Spleen (tissue), 11 donors: ENCODE results near the gene ZNF75A. TPM values are rescaled to one million over a fixed set of nuclear protein-coding genes. Genes with fewer than 3 reads are reported as not detected.

Experiments used
- DNase-seq: peaks from one replicate; pipeline ENCODE4 v3.0.0-alpha.2; 2020
- H3K27ac ChIP-seq, 8 donors: fragments of 200-600 bp; sonication (generic) in 7 of 8; 1 replicate in 4 of 8; 2 replicates in 4 of 8; pipeline versions ENCODE4 v1.5.0 to v1.8.0; 2016 to 2021; ENCODE audit warnings: inconsistent platforms in 4 of 8, mild to moderate bottlenecking in 4 of 8, moderate library complexity in 1 of 8
- H3K27me3 ChIP-seq, 7 donors: fragments of 200-600 bp; sonication (generic) in 6 of 7; replicated peaks in 1 of 7; 1 replicate in 4 of 7; 2 replicates in 3 of 7; pipeline versions ENCODE4 v1.5.0 to v1.8.0; 2016 to 2021; ENCODE audit warnings: inconsistent platforms in 3 of 7, mild to moderate bottlenecking in 1 of 7
- H3K36me3 ChIP-seq, 6 donors: fragments of 200-600 bp; sonication (generic) in 5 of 6; 1 replicate in 4 of 6; 2 replicates in 2 of 6; pipeline versions ENCODE4 v1.5.0 to v1.8.0; 2016 to 2021; ENCODE audit warnings: inconsistent platforms in 2 of 6
- H3K4me1 ChIP-seq, 6 donors: fragments of 200-600 bp; sonication (generic) in 5 of 6; 1 replicate in 3 of 6; 2 replicates in 3 of 6; pipeline versions ENCODE4 v1.5.0 to v1.8.0; 2016 to 2021; ENCODE audit warnings: inconsistent platforms in 3 of 6
- H3K4me3 ChIP-seq, 8 donors: fragments of 200-600 bp; sonication (generic) in 7 of 8; 1 replicate in 4 of 8; 2 replicates in 4 of 8; pipeline versions ENCODE4 v1.5.0 to v1.8.0; 2016 to 2021; ENCODE audit warnings: inconsistent platforms in 4 of 8, mild to moderate bottlenecking in 4 of 8, moderate library complexity in 2 of 8
- H3K9me3 ChIP-seq, 8 donors: fragments of 200-600 bp; sonication (generic) in 7 of 8; 1 replicate in 4 of 8; 2 replicates in 4 of 8; pipeline versions ENCODE4 v1.5.0 to v1.8.0; 2016 to 2021; ENCODE audit warnings: inconsistent platforms in 4 of 8
- CTCF ChIP-seq, 11 experiments: fragments of 200-600 bp in 7 of 11; fragments of 450-650 bp in 4 of 11; sonication (generic) in 4 of 11; IDR thresholded peaks in 8 of 11; conservative IDR thresholded peaks in 3 of 11; 1 replicate in 7 of 11; 2 replicates in 4 of 11; pipeline versions ENCODE4 v1.4.0 to v1.8.0; 2016 to 2021; ENCODE audit warnings: antibody characterized with exemption in 11 of 11, inconsistent platforms in 4 of 11, mild to moderate bottlenecking in 1 of 11
- POLR2A ChIP-seq, 3 donors: fragments of 450-650 bp; IDR thresholded peaks; one replicate each; pipeline ENCODE4 v1.5.1; 2017; ENCODE audit warnings: antibody characterized with exemption in 3 of 3, mild to moderate bottlenecking in 1 of 3
- POLR2AphosphoS5 ChIP-seq, 3 donors: sonication (generic); formaldehyde crosslinking; IDR thresholded peaks; one replicate each; pipeline ENCODE4 v1.5.1; 2017; ENCODE audit warnings: antibody characterized with exemption in 3 of 3
- WGBS, 5 donors: extraction: QIAGEN DNeasy Blood & Tissue Kit in 3 of 5; methylation state at CpG; one replicate each; pipeline versions ENCODE4 v1.1.5 to v1.1.7; 2013 to 2018; 5-methylcytosine and 5-hydroxymethylcytosine counted together
- intact Hi-C: fragments of 100-400 bp; cut with DNase I; formaldehyde crosslinking; loops from one replicate; pipeline ENCODE4 v1.15.0; 2023; ENCODE audit warnings: low total_unique reads
- polyA plus RNA-seq, 3 donors: library from polyadenylated mRNA; stranded (reverse); fragments of 200-250 nt; gene quantifications; one replicate each; pipeline ENCODE4 v1.2.1, GENCODE V29; 2013
- total RNA-seq, 7 donors: library from RNA; depleted of rRNA in 3 of 7; stranded (reverse); fragments of >200 nt in 3 of 7; fragmentation: NEBNext Ultra II Directional in 4 of 7; extraction: Animal tissue kit (Norgen Biotek cat#: 25700) in 4 of 7; gene quantifications; one replicate each; pipeline versions ENCODE4 v1.1.0 to v1.2.1, GENCODE V29; 2016 to 2021
- donor health status: healthy with polysubstance abuse.
- donor health status: DM: no; HTN: no; CAD: no; lungs with moderate emphysema.
- donor health status: DM: no; HTN: no; CAD: no.
- donor health status: Bipolar disorder and iron deficiency.
- donor health status: healthy.
- donor health status: DM: no; HTN: no; CAD: no.
- donor health status: DM: yes; HTN: yes; CAD: no.

The ZNF75A gene
- total and polyA plus RNA-seq, 10 donors, result 17.1 to 48.2 (median 33.7) TPM

DNA sequence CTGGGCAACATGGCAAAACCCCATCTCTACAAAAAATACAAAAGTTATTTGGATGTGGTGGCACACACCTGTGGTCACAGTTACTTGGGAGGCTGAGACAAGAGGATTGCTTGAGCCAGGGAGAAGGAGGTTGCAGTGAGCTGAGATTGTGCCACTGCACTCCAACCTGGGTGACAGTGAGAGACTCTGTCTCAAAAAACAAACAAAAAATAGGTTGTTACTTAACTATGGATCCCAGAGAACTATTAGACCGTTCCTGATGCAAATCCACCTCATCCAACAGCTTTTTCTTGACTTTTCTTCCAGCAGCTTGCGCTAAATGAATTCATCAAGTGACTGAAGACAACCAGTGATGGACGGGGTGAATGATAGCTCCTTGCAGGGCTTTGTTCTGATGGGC, 50.3 kb downstream of the ZNF75A start, which contains the start of gene OR2C1:
Gene OR2C1, plus strand, starts transcription at position 301 of the 400 bp plus-strand sequence. Its CDS starts 52 bp downstream, at position 353.
- Histone ChIP-seq H3K4me3 (no peak within 1 kb of the TSS), H3K27ac (no peak within 1 kb of the TSS), H3K36me3 (no peaks in the 10 kb centered on the region), H3K4me1 (no peaks in the 10 kb centered on the region), H3K9me3 (peaks cover 0 to 35% (median 0%) of the 10 kb centered on the region in 8 donors), H3K27me3 (peaks cover 0 to 6% (median 0%) of the 10 kb centered on the region in 7 donors)
- no peak for DNase-seq
- intact Hi-C loops, result no loop called here
- TF ChIP-seq CTCF (IDR thresholded peaks at IDR 0.05 in 8 of 11, conservative IDR thresholded peaks at IDR 0.05 in 3 of 11), result no peak
- no peak for TF ChIP-seq POLR2A (IDR thresholded peaks at IDR 0.05)
- no peak for TF ChIP-seq POLR2AphosphoS5 (IDR thresholded peaks at IDR 0.05)
- 58 to 80% (median 72%) methylated on average over 3 of the region's 3 CpGs for WGBS, 5 donors

GRCh38 chr16:3356118-3356517, 50.8 kb downstream of the ZNF75A start:
- peaks cover 0 to 11% (median 0%) of the 10 kb centered on the region in 7 donors for H3K27me3 ChIP-seq
- no peak for DNase-seq
- no peak overlapping the region for H3K4me3 ChIP-seq
- no peak for TF ChIP-seq POLR2AphosphoS5 (IDR thresholded peaks at IDR 0.05)
- no peak for TF ChIP-seq POLR2A (IDR thresholded peaks at IDR 0.05)
- no peak for TF ChIP-seq CTCF (IDR thresholded peaks at IDR 0.05 in 8 of 11, conservative IDR thresholded peaks at IDR 0.05 in 3 of 11)
- H3K27ac ChIP-seq, result no peak overlapping the region
- no peaks in the 10 kb centered on the region for H3K36me3 ChIP-seq
- intact Hi-C loops, result no loop called here
- no peaks in the 10 kb centered on the region for H3K4me1 ChIP-seq
- WGBS, 5 donors, result 85 to 92% (median 86%) methylated on average over 4 to 10 of the region's 10 CpGs
- H3K9me3 ChIP-seq, result peaks cover 0 to 41% (median 0%) of the 10 kb centered on the region in 8 donors

- Histone ChIP-seq H3K4me1 (no peaks in the 10 kb centered on the region), H3K27ac (no peak overlapping the region), H3K9me3 (peaks cover 0 to 45% (median 5%) of the 10 kb centered on the region in 8 donors), H3K36me3 (no peaks in the 10 kb centered on the region), H3K4me3 (no peak overlapping the region), H3K27me3 (peaks cover 0 to 29% (median 0%) of the 10 kb centered on the region in 7 donors)
- no peak for TF ChIP-seq CTCF (IDR thresholded peaks at IDR 0.05 in 8 of 11, conservative IDR thresholded peaks at IDR 0.05 in 3 of 11)
- TF ChIP-seq POLR2A (IDR thresholded peaks at IDR 0.05), result no peak
- no peak for TF ChIP-seq POLR2AphosphoS5 (IDR thresholded peaks at IDR 0.05)
- WGBS, 5 donors, result 0 to 43% (median 28%) methylated on average over 1 of the region's 1 CpG
- intact Hi-C loops, result no loop called here
- DNase-seq, result no peak
Observed at GRCh38 chr16:3358871-3359270, 53.6 kb downstream of the ZNF75A start.

DNA sequence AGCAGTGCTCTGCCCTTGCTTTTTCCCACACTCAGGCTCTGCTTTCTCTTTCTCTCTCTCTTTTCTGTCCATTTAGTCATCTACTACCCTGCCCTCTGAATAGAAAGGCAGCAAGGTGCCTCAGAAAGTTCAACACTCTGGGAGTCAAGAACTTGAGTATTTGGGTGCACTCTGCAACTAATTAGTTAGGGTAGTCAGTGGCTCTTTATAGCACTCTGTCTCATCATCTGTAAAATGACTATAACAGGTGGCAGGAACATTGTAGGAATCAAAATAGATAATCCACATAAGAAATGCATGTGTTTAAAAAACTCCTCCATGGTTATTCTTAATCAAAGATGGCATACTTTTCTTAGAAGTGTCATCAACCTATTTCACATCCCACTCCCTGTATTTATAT, 57.6 kb downstream of the ZNF75A start:
- Histone ChIP-seq H3K4me1 (peaks cover 0 to 7% (median 2%) of the 10 kb centered on the region in 6 donors), H3K36me3 (no peaks in the 10 kb centered on the region), H3K27me3 (peaks cover 0 to 29% (median 0%) of the 10 kb centered on the region in 7 donors), H3K9me3 (peaks cover 0 to 26% (median 5%) of the 10 kb centered on the region in 8 donors), H3K4me3 (no peak overlapping the region), H3K27ac (no peak overlapping the region)
- no peak for TF ChIP-seq CTCF (IDR thresholded peaks at IDR 0.05 in 8 of 11, conservative IDR thresholded peaks at IDR 0.05 in 3 of 11)
- no peak for TF ChIP-seq POLR2AphosphoS5 (IDR thresholded peaks at IDR 0.05)
- TF ChIP-seq POLR2A (IDR thresholded peaks at IDR 0.05), result no peak
- DNase-seq, result no peak
- intact Hi-C loops, result no loop called here
